B cell (primary cell): Measurements from ENCODE around the gene STX18. TPM values are rescaled to one million over a fixed set of nuclear protein-coding genes. Genes with fewer than 3 reads are reported as not detected.

Experiments used
- ATAC-seq: fragments of 200-7000 bp; cut with Tn5 transposase; one replicate; pipeline ENCODE4 v1.10.0; 2021; ENCODE audit warnings: low read depth, mild to moderate bottlenecking, moderate number of reproducible peaks, moderate library complexity
- CTCF ChIA-PET: fragments of 350-600 bp; sonication (Branson Sonifier 250); formaldehyde crosslinking; loops from one replicate; lab custom pipeline; 2021; ENCODE audit warnings: antibody characterized with exemption, inconsistent platforms; lab: Charles Lee
- POLR2A ChIA-PET: fragments of 350-600 bp; sonication (Branson Sonifier 250); formaldehyde crosslinking; loops from one replicate; lab custom pipeline; 2021; ENCODE audit warnings: antibody characterized with exemption; lab: Charles Lee
- DNase-seq: peaks from one replicate; pipeline ENCODE4 v3.0.0; 2013
- H2AFZ ChIP-seq: 2 replicates; pipeline ENCODE4 v1.6.1; 2012; ENCODE audit warnings: mild to moderate bottlenecking, low read depth, low read length; ENCODE audit not compliant: insufficient read depth, poor library complexity, severe bottlenecking
- H3K27ac ChIP-seq, 2 donors: 1 replicate in 1 of 2; 2 replicates in 1 of 2; pipeline ENCODE4 v1.5.1; 2012 to 2013; ENCODE audit warnings: low read length in 2 of 2, mild to moderate bottlenecking in 2 of 2, moderate library complexity in 1 of 2
- H3K27me3 ChIP-seq, 4 experiments: fragments of 200-600 bp in 1 of 4; sonication (generic) in 1 of 4; replicated peaks in 1 of 4; 1 replicate in 2 of 4; 2 replicates in 2 of 4; pipeline versions ENCODE4 v1.6.1 to v1.7.0; 2013 to 2016; ENCODE audit warnings: low read length in 3 of 4, mild to moderate bottlenecking in 2 of 4, mixed read lengths in 1 of 4, moderate library complexity in 1 of 4; ENCODE audit not compliant: insufficient read depth in 4 of 4, control insufficient read depth in 3 of 4; ENCODE audit errors: control extremely low read depth in 1 of 4
- H3K36me3 ChIP-seq, 2 experiments: replicated peaks in 1 of 2; 1 replicate in 1 of 2; 2 replicates in 1 of 2; pipeline versions ENCODE4 v1.6.1 to v1.7.1; 2013; ENCODE audit warnings: low read length in 1 of 2; ENCODE audit not compliant: insufficient read depth in 2 of 2, control insufficient read depth in 1 of 2; ENCODE audit errors: control extremely low read depth in 1 of 2, extremely low read depth in 1 of 2
- H3K4me1 ChIP-seq, 2 donors: fragments of 200-600 bp in 1 of 2; sonication (generic) in 1 of 2; 1 replicate in 1 of 2; 2 replicates in 1 of 2; pipeline versions ENCODE4 v1.5.1 to v1.6.1; 2013 to 2017; ENCODE audit warnings: low read length in 2 of 2; ENCODE audit not compliant: control insufficient read depth in 2 of 2, insufficient read depth in 2 of 2
- H3K4me2 ChIP-seq: replicated peaks from 2 replicates; pipeline ENCODE3; 2012; ENCODE audit warnings: mild to moderate bottlenecking, low read depth, low read length; ENCODE audit not compliant: poor library complexity, severe bottlenecking
- H3K4me3 ChIP-seq, 5 experiments: fragments of 200-600 bp in 1 of 5; sonication (generic) in 1 of 5; 1 replicate in 3 of 5; 2 replicates in 2 of 5; pipeline versions ENCODE4 v1.5.1 to v1.7.0; 2011 to 2016; ENCODE audit warnings: low read length in 4 of 5, mild to moderate bottlenecking in 4 of 5, low read depth in 2 of 5, control low read depth in 1 of 5, moderate library complexity in 1 of 5; ENCODE audit not compliant: insufficient read depth in 1 of 5; ENCODE audit errors: control extremely low read depth in 1 of 5, extremely low read depth in 1 of 5
- H3K79me2 ChIP-seq: fragments of 200-600 bp; sonication (generic); one replicate; pipeline ENCODE4 v1.6.0; 2016; ENCODE audit warnings: low read length; ENCODE audit not compliant: control insufficient read depth, insufficient read depth
- H3K9ac ChIP-seq: fragments of 200-600 bp; sonication (generic); 2 replicates; pipeline ENCODE4 v1.6.1; 2017; ENCODE audit warnings: mild to moderate bottlenecking, low read length, moderate library complexity
- H3K9me3 ChIP-seq, 3 donors: one replicate each; pipeline versions ENCODE4 v1.6.1 to v1.7.1; 2013; ENCODE audit warnings: low read length in 2 of 3; ENCODE audit not compliant: control insufficient read depth in 2 of 3, insufficient read depth in 1 of 3; ENCODE audit errors: control extremely low read depth in 1 of 3
- H4K20me1 ChIP-seq: 2 replicates; pipeline ENCODE4 v1.6.0; 2012; ENCODE audit warnings: mild to moderate bottlenecking, low read length; ENCODE audit not compliant: insufficient read depth, control insufficient read depth, poor library complexity, severe bottlenecking
- H3K27ac Mint-ChIP-seq: one replicate; pipeline ENCODE4 v1.8.0; 2021; ENCODE audit warnings: mixed read lengths
- H3K27me3 Mint-ChIP-seq: one replicate; pipeline ENCODE4 v1.8.0; 2021; ENCODE audit warnings: mixed read lengths
- H3K4me1 Mint-ChIP-seq: one replicate; pipeline ENCODE4 v1.8.0; 2021; ENCODE audit warnings: mixed read lengths
- H3K4me3 Mint-ChIP-seq: one replicate; pipeline ENCODE4 v1.8.0; 2021; ENCODE audit warnings: mixed read lengths
- H3K9me3 Mint-ChIP-seq: one replicate; pipeline ENCODE4 v1.8.0; 2022; ENCODE audit warnings: mixed read lengths; ENCODE audit not compliant: insufficient read depth
- CTCF ChIP-seq: fragments of 200-600 bp; IDR thresholded peaks from one replicate; pipeline ENCODE4 v1.8.0; 2022; ENCODE audit warnings: antibody characterized with exemption, mild to moderate bottlenecking
- EZH2 ChIP-seq: IDR thresholded peaks from 2 replicates; pipeline ENCODE4 v1.6.1; 2012; ENCODE audit warnings: borderline replicate concordance, low read depth, mild to moderate bottlenecking, moderate library complexity, low read length; ENCODE audit not compliant: insufficient read depth, poor library complexity, severe bottlenecking
- WGBS: methylation state at CpG from one replicate; pipeline ENCODE4 v1.1.5; 2013; ENCODE audit warnings: missing lambda C conversion rate; ENCODE audit not compliant: insufficient coverage; 5-methylcytosine and 5-hydroxymethylcytosine counted together
- intact Hi-C: fragments of 100-400 bp; cut with micrococcal nuclease; formaldehyde crosslinking; loops from one replicate; pipeline ENCODE4 v1.10.0; 2022
- polyA plus RNA-seq: library from polyadenylated mRNA; depleted of rRNA; stranded (reverse); fragments of >200 nt; gene quantifications from 2 replicates; pipeline ENCODE4 v1.2.3, GENCODE V29; 2012
- total RNA-seq, 2 donors: library from RNA; stranded (reverse); fragments of 120-200 nt in 1 of 2; gene quantifications; 1 replicate in 1 of 2; 2 replicates in 1 of 2; pipeline versions ENCODE4 v1.2.3 to v1.2.4, GENCODE V29; 2013 to 2022

Gene STX18
- total and polyA plus RNA-seq, 2 donors (not counting 1 experiment from before 2014, with no cell fraction given) = 20.3 to 33.6 TPM

- ATAC-seq (no peak), DNase-seq (no peak)
- Mint-ChIP-seq H3K27me3 (peaks cover 10% of the 10 kb centered on the region), H3K27ac (no peak overlapping the region), H3K4me3 (no peak overlapping the region), H3K4me1 (no peaks in the 10 kb centered on the region), H3K9me3 (no peaks in the 10 kb centered on the region)
- H3K79me2 ChIP-seq = no peaks in the 10 kb centered on the region
- 77% methylated on average over 9 of the region's 13 CpGs for WGBS
- H2AFZ ChIP-seq = no peak overlapping the region
- no peaks in the 10 kb centered on the region for H3K27me3 ChIP-seq
- H3K27ac ChIP-seq = no peak overlapping the region
- no peaks in the 10 kb centered on the region for H4K20me1 ChIP-seq
- no peak overlapping the region for H3K4me3 ChIP-seq
- no peak overlapping the region for H3K4me2 ChIP-seq
- POLR2A ChIA-PET = interaction anchor here (0.6 kb wide), 1 partner anchor 116 kb away, joined by 3 read pairs; no protein-coding TSS in a partner anchor
- TF ChIP-seq EZH2 = no peak
- no peak for TF ChIP-seq CTCF
- H3K9ac ChIP-seq = no peak overlapping the region
- H3K9me3 ChIP-seq = no peaks in the 10 kb centered on the region
- CTCF ChIA-PET = no interaction called here
- no peaks in the 10 kb centered on the region for H3K4me1 ChIP-seq
- intact Hi-C loops = no loop called here
- H3K36me3 ChIP-seq = no peaks in the 10 kb centered on the region
Measured at GRCh38 chr4:4408132-4408523, 133.7 kb downstream of the STX18 start.

GRCh38 chr4:4407299-4408131 lies 134.3 kb downstream of the STX18 start:
- no peak for ATAC-seq
- no peak for DNase-seq
- 74% methylated on average over 18 of the region's 19 CpGs for WGBS
- Histone ChIP-seq H3K79me2 (no peaks in the 10 kb centered on the region), H3K4me1 (no peaks in the 10 kb centered on the region), H3K4me3 (no peak overlapping the region), H3K9me3 (no peaks in the 10 kb centered on the region), H3K36me3 (no peaks in the 10 kb centered on the region), H3K9ac (no peak overlapping the region), H3K27me3 (peaks cover 0 to 5% (median 0%) of the 10 kb centered on the region in 4 experiments), H2AFZ (no peak overlapping the region), H4K20me1 (no peaks in the 10 kb centered on the region), H3K4me2 (no peak overlapping the region), H3K27ac (no peak overlapping the region)
- Mint-ChIP-seq H3K4me1 (no peaks in the 10 kb centered on the region), H3K4me3 (no peak overlapping the region), H3K27ac (no peak overlapping the region), H3K9me3 (no peaks in the 10 kb centered on the region), H3K27me3 (peaks cover 14% of the 10 kb centered on the region)
- TF ChIP-seq EZH2 = no peak
- no peak for TF ChIP-seq CTCF
- intact Hi-C loops = no loop called here
- ChIA-PET POLR2A (interaction anchor here (0.6 kb wide), 1 partner anchor 117 kb away, joined by 3 read pairs; no protein-coding TSS in a partner anchor), CTCF (no interaction called here)
